GM06990 (cell line): ENCODE results near the gene SCAF11.

Source experiments
- DNase-seq: peaks from one replicate; pipeline ENCODE4 v3.0.0-alpha.2; 2011; ENCODE audit not compliant: insufficient read length; ENCODE audit errors: extremely low read depth
- H3K27me3 ChIP-seq: replicated peaks from 2 replicates; pipeline ENCODE4 v1.6.0; 2011; ENCODE audit warnings: low read length; ENCODE audit not compliant: control insufficient read depth, insufficient read depth
- H3K36me3 ChIP-seq: 2 replicates; pipeline ENCODE4 v1.5.1; 2011; ENCODE audit warnings: low read length; ENCODE audit not compliant: control insufficient read depth, insufficient read depth
- H3K4me3 ChIP-seq: replicated peaks from 2 replicates; pipeline ENCODE4 v1.5.1; 2011; ENCODE audit warnings: low read depth, mild to moderate bottlenecking, control low read depth, low read length
- TF ChIP-seq, protein P1 (sequence below): IDR thresholded peaks from 2 replicates; pipeline ENCODE4 v1.5.1; 2011; ENCODE audit warnings: low read length, control low read depth, mild to moderate bottlenecking, inconsistent platforms; ENCODE audit not compliant: insufficient read depth, poor library complexity, severe bottlenecking

Gene SCAF11

DNA sequence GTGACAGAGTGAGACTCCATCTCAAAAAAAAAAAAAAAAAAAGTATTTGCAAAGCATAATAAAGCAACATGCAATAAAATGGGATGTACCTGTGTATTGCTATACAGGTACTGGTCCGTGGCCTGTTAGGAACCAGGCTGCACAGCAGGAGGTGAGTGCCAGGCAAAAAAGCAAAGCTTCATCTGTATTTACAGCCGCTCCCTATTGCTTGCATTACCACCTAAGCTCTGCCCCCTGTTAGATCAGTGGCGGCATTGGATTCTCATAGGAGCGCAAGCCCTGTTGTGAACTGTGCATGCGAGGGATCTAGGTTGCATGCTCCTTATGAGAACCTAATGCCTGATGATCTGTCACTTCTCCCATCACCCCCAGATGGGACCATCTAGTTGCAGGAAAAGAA, 113.3 kb downstream of the SCAF11 start:
- H3K36me3 ChIP-seq, result peaks cover 3% of the 10 kb centered on the region
- DNase-seq, result no peak
- H3K27me3 ChIP-seq, result no peaks in the 10 kb centered on the region
- H3K4me3 ChIP-seq, result no peak overlapping the region
- TF ChIP-seq, protein P1, sequence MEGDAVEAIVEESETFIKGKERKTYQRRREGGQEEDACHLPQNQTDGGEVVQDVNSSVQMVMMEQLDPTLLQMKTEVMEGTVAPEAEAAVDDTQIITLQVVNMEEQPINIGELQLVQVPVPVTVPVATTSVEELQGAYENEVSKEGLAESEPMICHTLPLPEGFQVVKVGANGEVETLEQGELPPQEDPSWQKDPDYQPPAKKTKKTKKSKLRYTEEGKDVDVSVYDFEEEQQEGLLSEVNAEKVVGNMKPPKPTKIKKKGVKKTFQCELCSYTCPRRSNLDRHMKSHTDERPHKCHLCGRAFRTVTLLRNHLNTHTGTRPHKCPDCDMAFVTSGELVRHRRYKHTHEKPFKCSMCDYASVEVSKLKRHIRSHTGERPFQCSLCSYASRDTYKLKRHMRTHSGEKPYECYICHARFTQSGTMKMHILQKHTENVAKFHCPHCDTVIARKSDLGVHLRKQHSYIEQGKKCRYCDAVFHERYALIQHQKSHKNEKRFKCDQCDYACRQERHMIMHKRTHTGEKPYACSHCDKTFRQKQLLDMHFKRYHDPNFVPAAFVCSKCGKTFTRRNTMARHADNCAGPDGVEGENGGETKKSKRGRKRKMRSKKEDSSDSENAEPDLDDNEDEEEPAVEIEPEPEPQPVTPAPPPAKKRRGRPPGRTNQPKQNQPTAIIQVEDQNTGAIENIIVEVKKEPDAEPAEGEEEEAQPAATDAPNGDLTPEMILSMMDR, result no peak

DNA sequence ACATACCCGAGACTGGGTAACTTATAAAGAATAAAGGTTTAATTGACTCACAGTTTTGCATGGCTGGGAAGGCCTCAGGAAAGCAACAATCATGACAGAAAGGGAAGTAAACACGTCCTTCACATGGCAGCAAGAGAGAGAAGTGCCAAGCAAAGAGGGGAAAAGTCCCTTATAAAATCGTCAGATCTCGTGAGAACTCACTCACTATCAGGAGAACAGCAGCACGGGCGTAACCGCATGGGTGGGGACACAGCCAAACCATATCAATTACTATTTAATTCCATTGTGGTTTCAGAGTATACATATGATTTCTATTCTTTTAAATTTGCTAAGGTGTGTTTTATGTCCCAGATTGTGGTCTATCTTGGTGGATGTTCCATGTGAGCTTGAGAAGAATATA, 117.9 kb downstream of the SCAF11 start:
- Histone ChIP-seq H3K36me3 (peaks cover 3% of the 10 kb centered on the region; the same call in 1 of the 2 replicates), H3K27me3 (no peaks in the 10 kb centered on the region), H3K4me3 (no peak overlapping the region)
- DNase-seq, result no peak
- TF ChIP-seq, protein P1, result no peak
